ENCODE data around the gene AGTPBP1.
A peak's percentile ranks its signal among the peaks of the same experiment; 100 is the strongest.
"Not testable (repeated sequence)": the region's sequence is repeated elsewhere in the genome, so short reads cannot be mapped to it uniquely, and the experiment has no call there.

The AGTPBP1 gene

DNA sequence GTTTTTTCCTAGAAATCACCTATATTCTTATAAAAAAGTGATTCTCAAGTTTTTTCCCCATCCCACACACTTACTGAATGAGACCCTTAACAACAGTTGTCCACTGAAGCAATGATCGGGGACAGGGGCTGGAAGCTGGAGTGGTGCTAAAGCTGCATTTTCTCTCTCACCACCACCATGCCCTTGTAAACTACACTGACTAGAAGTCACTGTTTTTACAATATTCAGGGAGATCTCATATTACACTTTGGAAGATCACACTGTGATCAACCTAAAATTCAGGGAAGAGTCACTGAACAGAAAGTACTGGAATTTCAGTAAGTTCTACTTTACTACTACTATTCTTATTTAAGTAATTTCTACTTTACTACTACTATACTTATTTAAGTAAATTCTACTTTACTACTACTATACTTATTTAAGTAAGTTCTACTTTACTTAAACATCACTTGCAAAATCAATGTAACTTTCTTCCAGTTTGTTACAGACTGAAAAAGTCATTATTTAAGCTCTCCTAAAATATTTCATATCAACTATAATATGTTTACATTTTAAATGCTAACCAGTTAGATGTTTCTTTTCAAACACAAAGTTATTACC lies 164.3 kb downstream of the AGTPBP1 start:
- Histone ChIP-seq H3K36me3 (replicated peaks) (no peaks in the 10 kb centered on the region), H3K4me3 (ENCODE audit: low read depth, low read length) (no peak overlapping the region), H3K27me3 (replicated peaks) (no peaks in the 10 kb centered on the region), H3K27ac (no peak overlapping the region)
- no peak for DNase-seq
- in situ Hi-C loops (cut with HindIII; ENCODE audit: low pct_ligation_motif_present, low sequenced_read_pairs), result no loop called here
- TF ChIP-seq, protein P1, sequence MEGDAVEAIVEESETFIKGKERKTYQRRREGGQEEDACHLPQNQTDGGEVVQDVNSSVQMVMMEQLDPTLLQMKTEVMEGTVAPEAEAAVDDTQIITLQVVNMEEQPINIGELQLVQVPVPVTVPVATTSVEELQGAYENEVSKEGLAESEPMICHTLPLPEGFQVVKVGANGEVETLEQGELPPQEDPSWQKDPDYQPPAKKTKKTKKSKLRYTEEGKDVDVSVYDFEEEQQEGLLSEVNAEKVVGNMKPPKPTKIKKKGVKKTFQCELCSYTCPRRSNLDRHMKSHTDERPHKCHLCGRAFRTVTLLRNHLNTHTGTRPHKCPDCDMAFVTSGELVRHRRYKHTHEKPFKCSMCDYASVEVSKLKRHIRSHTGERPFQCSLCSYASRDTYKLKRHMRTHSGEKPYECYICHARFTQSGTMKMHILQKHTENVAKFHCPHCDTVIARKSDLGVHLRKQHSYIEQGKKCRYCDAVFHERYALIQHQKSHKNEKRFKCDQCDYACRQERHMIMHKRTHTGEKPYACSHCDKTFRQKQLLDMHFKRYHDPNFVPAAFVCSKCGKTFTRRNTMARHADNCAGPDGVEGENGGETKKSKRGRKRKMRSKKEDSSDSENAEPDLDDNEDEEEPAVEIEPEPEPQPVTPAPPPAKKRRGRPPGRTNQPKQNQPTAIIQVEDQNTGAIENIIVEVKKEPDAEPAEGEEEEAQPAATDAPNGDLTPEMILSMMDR (IDR thresholded peaks at IDR 0.05; ENCODE audit: low read depth, low read length, missing control alignments), result no peak

- TF ChIP-seq, protein P1 (IDR thresholded peaks at IDR 0.05; ENCODE audit: low read depth, low read length, missing control alignments), result no peak
- Histone ChIP-seq H3K36me3 (replicated peaks) (no peaks in the 10 kb centered on the region), H3K4me3 (ENCODE audit: low read depth, low read length) (no peak overlapping the region), H3K27ac (no peak overlapping the region), H3K27me3 (replicated peaks) (no peaks in the 10 kb centered on the region)
- no peak for DNase-seq
- in situ Hi-C loops (cut with HindIII; ENCODE audit: low pct_ligation_motif_present, low sequenced_read_pairs), result no loop called here
These were observed 165.9 kb downstream of the AGTPBP1 start for GRCh38 chr9:85575868-85576267.

DNA sequence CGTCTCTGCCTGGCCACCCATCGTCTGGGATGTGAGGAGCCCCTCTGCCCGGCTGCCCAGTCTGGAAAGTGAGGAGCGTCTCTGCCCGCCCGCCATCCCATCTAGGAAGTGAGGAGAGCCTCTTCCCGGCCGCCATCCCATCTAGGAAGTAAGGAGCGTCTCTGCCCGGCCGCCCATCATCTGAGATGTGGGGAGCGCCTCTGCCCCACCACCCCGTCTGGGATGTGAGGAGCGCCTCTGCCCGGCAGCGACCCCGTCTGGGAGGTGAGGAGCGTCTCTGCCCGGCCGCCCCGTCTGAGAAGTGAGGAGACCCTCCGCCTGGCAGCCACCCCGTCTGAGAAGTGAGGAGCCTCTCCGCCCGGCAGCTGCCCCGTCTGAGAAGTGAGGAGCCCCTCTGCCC lies 168.2 kb downstream of the AGTPBP1 start:
- H3K36me3 ChIP-seq (replicated peaks); H3K27me3 ChIP-seq (replicated peaks); in situ Hi-C loops (cut with HindIII; ENCODE audit: low pct_ligation_motif_present, low sequenced_read_pairs); DNase-seq; H3K4me3 ChIP-seq (ENCODE audit: low read depth, low read length); H3K27ac ChIP-seq: not testable (repeated sequence)

DNA sequence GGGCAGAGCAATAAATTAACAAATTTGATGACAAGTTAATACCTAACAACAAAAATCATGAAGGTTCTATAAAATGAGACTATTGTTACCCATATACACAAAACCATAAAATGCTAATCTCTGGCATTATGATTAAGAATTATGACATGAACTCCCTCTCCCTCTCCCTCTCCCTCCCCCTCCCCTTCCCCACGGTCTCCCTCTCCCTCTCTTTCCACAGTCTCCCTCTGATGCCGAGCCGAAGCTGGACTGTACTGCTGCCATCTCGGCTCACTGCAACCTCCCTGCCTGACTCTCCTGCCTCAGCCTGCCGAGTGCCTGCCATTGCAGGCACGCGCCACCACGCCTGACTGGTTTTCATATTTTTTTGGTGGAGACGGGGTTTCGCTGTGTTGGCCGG lies 168.8 kb downstream of the AGTPBP1 start:
- in situ Hi-C loops (cut with HindIII; ENCODE audit: low pct_ligation_motif_present, low sequenced_read_pairs); DNase-seq; H3K27ac ChIP-seq; H3K4me3 ChIP-seq (ENCODE audit: low read depth, low read length); H3K36me3 ChIP-seq (replicated peaks); H3K27me3 ChIP-seq (replicated peaks): not testable (repeated sequence)

GRCh38 chr9:85569988-85570387 lies 171.8 kb downstream of the AGTPBP1 start:
- Histone ChIP-seq H3K36me3 (replicated peaks) (no peaks in the 10 kb centered on the region), H3K27me3 (replicated peaks) (no peaks in the 10 kb centered on the region), H3K4me3 (ENCODE audit: low read depth, low read length) (no peak overlapping the region), H3K27ac (peak overlapping the region; percentile 26)
- DNase-seq, result peak; percentile 55
- in situ Hi-C loops (cut with HindIII; ENCODE audit: low pct_ligation_motif_present, low sequenced_read_pairs), result no loop called here
- TF ChIP-seq, protein P1 (IDR thresholded peaks at IDR 0.05; ENCODE audit: low read depth, low read length, missing control alignments), result no peak

GRCh38 chr9:85559526-85559925 lies 182.2 kb downstream of the AGTPBP1 start:
- in situ Hi-C loops (cut with HindIII; ENCODE audit: low pct_ligation_motif_present, low sequenced_read_pairs), result no loop called here
- no peak for DNase-seq
- TF ChIP-seq, protein P1 (IDR thresholded peaks at IDR 0.05; ENCODE audit: low read depth, low read length, missing control alignments), result no peak
- no peak overlapping the region for H3K27ac ChIP-seq
- H3K27me3 ChIP-seq (replicated peaks), result no peaks in the 10 kb centered on the region
- no peak overlapping the region for H3K4me3 ChIP-seq (ENCODE audit: low read depth, low read length)
- no peaks in the 10 kb centered on the region for H3K36me3 ChIP-seq (replicated peaks)

- H3K27ac ChIP-seq, result no peak overlapping the region
- in situ Hi-C loops (cut with HindIII; ENCODE audit: low pct_ligation_motif_present, low sequenced_read_pairs), result no loop called here
- TF ChIP-seq, protein P1 (IDR thresholded peaks at IDR 0.05; ENCODE audit: low read depth, low read length, missing control alignments), result no peak
- no peaks in the 10 kb centered on the region for H3K27me3 ChIP-seq (replicated peaks)
- DNase-seq, result no peak
- H3K4me3 ChIP-seq (ENCODE audit: low read depth, low read length), result no peak overlapping the region
- no peaks in the 10 kb centered on the region for H3K36me3 ChIP-seq (replicated peaks)
These were observed 187.4 kb downstream of the AGTPBP1 start for GRCh38 chr9:85554349-85554748.

Data from brain microvascular endothelial cell (primary cell).